Body of pancreas (tissue), 4 donors: ENCODE data around the gene LRRC1. TPM values are rescaled to one million over a fixed set of nuclear protein-coding genes. Genes with fewer than 3 reads are reported as not detected.

Experiments
- ATAC-seq: fragments of 150-250 bp; one replicate; pipeline ENCODE4 v1.9.1; 2016
- DNase-seq, 4 donors: peaks; one replicate each; pipeline ENCODE4 v3.0.0-alpha.2; 2019
- H3K27ac ChIP-seq, 4 donors: fragments of 200-600 bp; sonication (generic); 1 replicate in 3 of 4; 2 replicates in 1 of 4; pipeline versions ENCODE4 v1.5.1 to v1.6.1; 2016 to 2019; ENCODE audit warnings: mild to moderate bottlenecking in 1 of 4, mixed read lengths in 1 of 4, moderate library complexity in 1 of 4
- H3K27me3 ChIP-seq, 2 donors: fragments of 200-600 bp; sonication (generic); one replicate each; pipeline ENCODE4 v1.6.0; 2016; ENCODE audit warnings: mild to moderate bottlenecking in 1 of 2
- H3K36me3 ChIP-seq, 2 donors: fragments of 200-600 bp; sonication (generic); replicated peaks in 1 of 2; 2 replicates each; pipeline ENCODE4 v1.5.1; 2016; ENCODE audit warnings: low read depth in 2 of 2; ENCODE audit not compliant: insufficient read depth in 1 of 2
- H3K4me1 ChIP-seq: fragments of 200-600 bp; sonication (generic); one replicate; pipeline ENCODE4 v1.6.0; 2016
- H3K4me3 ChIP-seq, 2 donors: fragments of 200-600 bp; sonication (generic); 1 replicate in 1 of 2; 2 replicates in 1 of 2; pipeline ENCODE4 v1.5.1; 2016 to 2019
- H3K9me3 ChIP-seq, 3 donors: fragments of 200-600 bp; sonication (generic); 1 replicate in 2 of 3; 2 replicates in 1 of 3; pipeline ENCODE4 v1.5.1; 2016
- CTCF ChIP-seq, 7 experiments: fragments of 450-650 bp in 4 of 7; fragments of 200-600 bp in 3 of 7; sonication (generic) in 3 of 7; IDR thresholded peaks; one replicate each; pipeline ENCODE4 v1.5.1; 2016 to 2019; ENCODE audit warnings: antibody characterized with exemption in 7 of 7
- POLR2A ChIP-seq, 3 donors: fragments of 450-650 bp; IDR thresholded peaks; one replicate each; pipeline ENCODE4 v1.6.1; 2016; ENCODE audit warnings: antibody characterized with exemption in 3 of 3, mild to moderate bottlenecking in 2 of 3
- WGBS, 2 donors: methylation state at CpG; one replicate each; pipeline ENCODE4 v1.1.5; 2017; 5-methylcytosine and 5-hydroxymethylcytosine counted together
- intact Hi-C: fragments of 100-400 bp; cut with DNase I; formaldehyde crosslinking; loops from one replicate; pipeline ENCODE4 v1.15.1; 2023
- total RNA-seq, 2 donors: library from RNA; depleted of rRNA; stranded (reverse); fragments of >200 nt; gene quantifications; one replicate each; pipeline ENCODE4 v1.1.0, GENCODE V29; 2016

LRRC1 gene
- total RNA-seq, 2 donors from 2014 or later = 13.2 to 17.1 TPM

DNA sequence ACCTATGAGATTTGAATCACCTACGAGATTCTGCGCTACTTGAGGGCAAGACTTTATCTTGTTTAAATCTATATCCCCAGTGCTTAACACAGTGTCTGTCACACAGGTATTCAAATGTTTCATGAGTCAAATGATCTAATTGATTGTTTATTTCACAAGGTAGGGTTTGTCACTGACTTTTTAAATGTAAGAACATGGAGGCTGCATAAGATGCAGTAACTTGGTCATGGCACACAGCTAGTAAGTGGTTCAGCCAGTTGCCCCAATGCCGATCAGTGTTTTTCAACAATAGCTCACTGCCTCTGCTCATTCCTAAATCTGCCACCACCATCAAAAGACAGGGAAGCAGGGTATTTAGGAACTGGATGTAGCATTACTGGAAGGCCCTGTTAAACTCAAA is 42.4 kb upstream of the LRRC1 start:
- H3K27me3 ChIP-seq = no peaks in the 10 kb centered on the region
- H3K9me3 ChIP-seq = no peaks in the 10 kb centered on the region
- ATAC-seq (no peak), DNase-seq (no peak)
- H3K4me1 ChIP-seq = no peaks in the 10 kb centered on the region
- H3K36me3 ChIP-seq = no peaks in the 10 kb centered on the region
- intact Hi-C loops = no loop called here
- no peak overlapping the region for H3K4me3 ChIP-seq
- WGBS, 2 donors = 91 to 98% methylated on average over 3 of the region's 3 CpGs
- TF ChIP-seq CTCF (IDR thresholded peaks at IDR 0.05) (no peak), POLR2A (IDR thresholded peaks at IDR 0.05) (no peak)
- no peak overlapping the region for H3K27ac ChIP-seq

- no peaks in the 10 kb centered on the region for H3K9me3 ChIP-seq
- no peaks in the 10 kb centered on the region for H3K36me3 ChIP-seq
- H3K4me3 ChIP-seq = no peak overlapping the region
- WGBS, 2 donors = 86 to 89% methylated on average over 4 of the region's 4 CpGs
- TF ChIP-seq POLR2A (IDR thresholded peaks at IDR 0.05) (no peak), CTCF (IDR thresholded peaks at IDR 0.05) (no peak)
- ATAC-seq (no peak), DNase-seq (no peak)
- H3K27me3 ChIP-seq = no peaks in the 10 kb centered on the region
- intact Hi-C loops = no loop called here
- H3K4me1 ChIP-seq = no peaks in the 10 kb centered on the region
- no peak overlapping the region for H3K27ac ChIP-seq
Observed at GRCh38 chr6:53752856-53753255, 41.9 kb upstream of the LRRC1 start.

DNA sequence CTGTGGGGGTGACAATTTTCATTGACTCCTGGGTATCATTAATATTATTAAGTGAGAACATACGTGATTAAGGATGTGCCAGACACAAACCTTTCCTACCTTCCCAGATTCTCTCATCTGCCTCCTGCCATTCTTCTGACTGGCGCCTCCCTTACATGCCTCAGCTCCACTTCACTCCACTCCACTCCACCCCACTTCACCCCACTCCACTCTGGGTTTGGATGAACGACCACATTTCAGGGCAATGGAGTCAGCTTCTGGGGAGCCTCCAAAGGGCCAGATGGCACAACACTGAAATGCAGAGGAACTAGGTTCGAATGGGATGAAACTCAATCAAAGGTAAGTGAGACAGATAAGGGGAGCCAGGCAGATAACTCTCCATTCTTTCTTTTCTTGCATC is 40.5 kb upstream of the LRRC1 start:
- H3K4me3 ChIP-seq = no peak overlapping the region
- no peak for DNase-seq
- intact Hi-C loops = no loop called here
- TF ChIP-seq CTCF (IDR thresholded peaks at IDR 0.05) (no peak), POLR2A (IDR thresholded peaks at IDR 0.05) (no peak)
- H3K27me3 ChIP-seq = no peaks in the 10 kb centered on the region
- no peaks in the 10 kb centered on the region for H3K36me3 ChIP-seq
- no peaks in the 10 kb centered on the region for H3K9me3 ChIP-seq
- 70 to 80% methylated on average over 4 of the region's 4 CpGs for WGBS, 2 donors
- no peaks in the 10 kb centered on the region for H3K4me1 ChIP-seq
- no peak for ATAC-seq
- no peak overlapping the region for H3K27ac ChIP-seq

- intact Hi-C loops = no loop called here
- no peak for TF ChIP-seq POLR2A (IDR thresholded peaks at IDR 0.05)
- no peak for TF ChIP-seq CTCF (IDR thresholded peaks at IDR 0.05)
- DNase-seq (no peak), ATAC-seq (no peak)
- no peaks in the 10 kb centered on the region for H3K36me3 ChIP-seq
- H3K4me1 ChIP-seq = no peaks in the 10 kb centered on the region
- no peak overlapping the region for H3K27ac ChIP-seq
- H3K4me3 ChIP-seq = no peak overlapping the region
- WGBS, 2 donors = 94 to 97% methylated on average over 3 of the region's 3 CpGs
- no peaks in the 10 kb centered on the region for H3K27me3 ChIP-seq
- no peaks in the 10 kb centered on the region for H3K9me3 ChIP-seq
Observed at GRCh38 chr6:53756396-53756795, 38.4 kb upstream of the LRRC1 start.

GRCh38 chr6:53758496-53758895 is 36.3 kb upstream of the LRRC1 start:
- TF ChIP-seq CTCF (IDR thresholded peaks at IDR 0.05) (no peak), POLR2A (IDR thresholded peaks at IDR 0.05) (no peak)
- WGBS, 2 donors = 78 to 79% methylated on average over 1 of the region's 1 CpG
- Histone ChIP-seq H3K4me3 (no peak overlapping the region), H3K27ac (no peak overlapping the region), H3K36me3 (no peaks in the 10 kb centered on the region), H3K9me3 (no peaks in the 10 kb centered on the region), H3K4me1 (no peaks in the 10 kb centered on the region), H3K27me3 (no peaks in the 10 kb centered on the region)
- DNase-seq = no peak
- no peak for ATAC-seq
- intact Hi-C loops = no loop called here
